Thoracic aorta (tissue), 2 donors: Measurements from ENCODE around the gene PRSS22. TPM values are rescaled to one million over a fixed set of nuclear protein-coding genes. Genes with fewer than 3 reads are reported as not detected.

ENCODE experiments used
- ATAC-seq: fragments of 150-250 bp; one replicate; pipeline ENCODE4 v1.8.0; 2017; ENCODE audit warnings: low read depth; ENCODE audit not compliant: insufficient number of reproducible peaks, low FRiP score
- DNase-seq: peaks from one replicate; pipeline ENCODE4 v3.0.0-alpha.2; 2020; ENCODE audit warnings: low spot score
- H3K27ac ChIP-seq, 2 donors: fragments of 200-600 bp; sonication (generic); 1 replicate in 1 of 2; 2 replicates in 1 of 2; pipeline ENCODE4 v1.5.1; 2016; ENCODE audit warnings: mild to moderate bottlenecking in 2 of 2, moderate library complexity in 2 of 2
- H3K27me3 ChIP-seq: fragments of 200-600 bp; sonication (generic); replicated peaks from 2 replicates; pipeline ENCODE4 v1.6.0; 2016; ENCODE audit warnings: mild to moderate bottlenecking; ENCODE audit not compliant: insufficient read depth
- H3K36me3 ChIP-seq: fragments of 200-600 bp; sonication (generic); one replicate; pipeline ENCODE4 v1.5.1; 2016
- H3K4me1 ChIP-seq, 2 donors: fragments of 200-600 bp; sonication (generic); 1 replicate in 1 of 2; 2 replicates in 1 of 2; pipeline versions ENCODE4 v1.5.1 to v1.6.0; 2016; ENCODE audit warnings: low read depth in 2 of 2, mild to moderate bottlenecking in 1 of 2; ENCODE audit not compliant: control insufficient read depth in 1 of 2
- H3K4me3 ChIP-seq: fragments of 200-600 bp; sonication (generic); 2 replicates; pipeline ENCODE4 v1.5.1; 2016; ENCODE audit warnings: mild to moderate bottlenecking
- H3K9me3 ChIP-seq: fragments of 200-600 bp; sonication (generic); 2 replicates; pipeline ENCODE4 v1.5.1; 2016
- total RNA-seq, 2 donors: library from RNA; depleted of rRNA; stranded (reverse); fragments of >200 nt; gene quantifications; one replicate each; pipeline versions ENCODE4 v1.1.0 to v1.2.3, GENCODE V29; 2016
- TF ChIP-seq, protein P1 (sequence below): fragments of 200-600 bp; sonication (generic); IDR thresholded peaks from one replicate; pipeline ENCODE4 v1.5.1; 2019; ENCODE audit warnings: antibody characterized with exemption

The PRSS22 gene
- total RNA-seq, 2 donors from 2014 or later, result not detected

DNA sequence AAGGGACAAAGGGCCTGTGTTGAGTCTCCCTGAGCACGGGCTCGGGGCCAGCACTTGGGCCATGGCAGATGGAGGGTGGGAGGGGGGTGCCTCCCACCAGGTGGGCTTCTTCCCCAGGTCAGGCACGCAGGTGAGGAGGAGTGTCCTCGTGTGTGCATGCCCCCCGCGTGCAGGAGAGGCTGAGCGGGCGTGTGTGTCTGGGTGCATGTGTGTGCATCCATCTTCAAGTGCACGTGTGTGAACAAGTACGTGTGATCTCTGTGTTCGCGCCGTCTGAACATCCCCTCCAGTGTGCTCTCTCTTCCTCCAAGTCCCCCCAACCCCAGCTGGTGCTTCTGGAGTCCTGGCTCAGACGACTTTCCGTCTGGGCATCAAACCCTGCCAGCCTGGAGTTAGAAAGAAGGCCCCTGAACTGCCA is 30.6 kb downstream of the PRSS22 start:
- Histone ChIP-seq H3K4me1 (no peaks in the 10 kb centered on the region), H3K27me3 (no peaks in the 10 kb centered on the region), H3K4me3 (no peak overlapping the region), H3K27ac (no peak overlapping the region), H3K9me3 (no peaks in the 10 kb centered on the region), H3K36me3 (no peaks in the 10 kb centered on the region)
- ATAC-seq (no peak), DNase-seq (no peak)
- TF ChIP-seq, protein P1, sequence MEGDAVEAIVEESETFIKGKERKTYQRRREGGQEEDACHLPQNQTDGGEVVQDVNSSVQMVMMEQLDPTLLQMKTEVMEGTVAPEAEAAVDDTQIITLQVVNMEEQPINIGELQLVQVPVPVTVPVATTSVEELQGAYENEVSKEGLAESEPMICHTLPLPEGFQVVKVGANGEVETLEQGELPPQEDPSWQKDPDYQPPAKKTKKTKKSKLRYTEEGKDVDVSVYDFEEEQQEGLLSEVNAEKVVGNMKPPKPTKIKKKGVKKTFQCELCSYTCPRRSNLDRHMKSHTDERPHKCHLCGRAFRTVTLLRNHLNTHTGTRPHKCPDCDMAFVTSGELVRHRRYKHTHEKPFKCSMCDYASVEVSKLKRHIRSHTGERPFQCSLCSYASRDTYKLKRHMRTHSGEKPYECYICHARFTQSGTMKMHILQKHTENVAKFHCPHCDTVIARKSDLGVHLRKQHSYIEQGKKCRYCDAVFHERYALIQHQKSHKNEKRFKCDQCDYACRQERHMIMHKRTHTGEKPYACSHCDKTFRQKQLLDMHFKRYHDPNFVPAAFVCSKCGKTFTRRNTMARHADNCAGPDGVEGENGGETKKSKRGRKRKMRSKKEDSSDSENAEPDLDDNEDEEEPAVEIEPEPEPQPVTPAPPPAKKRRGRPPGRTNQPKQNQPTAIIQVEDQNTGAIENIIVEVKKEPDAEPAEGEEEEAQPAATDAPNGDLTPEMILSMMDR, result no peak

- ATAC-seq (no peak), DNase-seq (no peak)
- Histone ChIP-seq H3K9me3 (no peaks in the 10 kb centered on the region), H3K4me1 (no peaks in the 10 kb centered on the region), H3K27ac (no peak overlapping the region), H3K36me3 (no peaks in the 10 kb centered on the region), H3K4me3 (no peak overlapping the region), H3K27me3 (no peaks in the 10 kb centered on the region)
- TF ChIP-seq, protein P1, result no peak
These were observed 31.2 kb downstream of the PRSS22 start for GRCh38 chr16:2826591-2827373.

- Histone ChIP-seq H3K36me3 (no peaks in the 10 kb centered on the region), H3K9me3 (no peaks in the 10 kb centered on the region), H3K27ac (no peak overlapping the region), H3K27me3 (no peaks in the 10 kb centered on the region), H3K4me3 (no peak overlapping the region), H3K4me1 (no peaks in the 10 kb centered on the region)
- no peak for ATAC-seq
- DNase-seq, result no peak
- TF ChIP-seq, protein P1, result no peak
These were observed 32.1 kb downstream of the PRSS22 start for GRCh38 chr16:2825906-2826305.

- no peak overlapping the region for H3K4me3 ChIP-seq
- no peaks in the 10 kb centered on the region for H3K4me1 ChIP-seq
- no peak for ATAC-seq
- no peaks in the 10 kb centered on the region for H3K36me3 ChIP-seq
- no peak for DNase-seq
- H3K27me3 ChIP-seq, result no peaks in the 10 kb centered on the region
- TF ChIP-seq, protein P1, result no peak
- H3K9me3 ChIP-seq, result no peaks in the 10 kb centered on the region
- H3K27ac ChIP-seq, result no peak overlapping the region
These were observed 32.8 kb downstream of the PRSS22 start for GRCh38 chr16:2825049-2825742.

DNA sequence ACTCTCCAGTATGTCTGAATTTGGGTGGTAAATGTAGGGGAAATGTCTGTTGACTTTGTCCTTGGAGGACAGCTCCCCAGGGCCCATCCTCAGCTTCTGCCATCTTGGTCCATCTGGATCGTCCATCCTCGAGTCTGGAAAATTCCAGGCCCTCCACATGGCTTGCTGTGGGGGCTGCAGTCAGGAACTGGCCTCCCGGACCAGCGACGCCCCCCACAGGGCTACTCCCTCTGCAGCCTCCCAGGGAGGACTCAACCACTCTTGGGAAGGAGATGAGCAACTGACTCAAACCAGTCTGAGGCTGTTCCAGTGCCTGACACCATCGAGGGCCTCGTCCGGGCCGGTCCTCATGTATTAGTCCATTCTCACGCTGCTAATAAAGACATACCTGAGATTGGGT is 33.3 kb downstream of the PRSS22 start:
- no peaks in the 10 kb centered on the region for H3K4me1 ChIP-seq
- no peak for ATAC-seq
- TF ChIP-seq, protein P1, result no peak
- no peak overlapping the region for H3K4me3 ChIP-seq
- no peaks in the 10 kb centered on the region for H3K36me3 ChIP-seq
- no peak overlapping the region for H3K27ac ChIP-seq
- H3K27me3 ChIP-seq, result no peaks in the 10 kb centered on the region
- no peak for DNase-seq
- H3K9me3 ChIP-seq, result no peaks in the 10 kb centered on the region
